CD4-positive, alpha-beta T cell (primary cell): ENCODE results near the gene KDM1B. TPM values are rescaled to one million over a fixed set of nuclear protein-coding genes. Genes with fewer than 3 reads are reported as not detected.

ENCODE experiments used
- ATAC-seq: fragments of 200-7000 bp; cut with Tn5 transposase; one replicate; pipeline ENCODE4 v1.10.0; 2022; ENCODE audit warnings: mild to moderate bottlenecking; ENCODE audit not compliant: poor library complexity
- CTCF ChIA-PET: fragments of 350-600 bp; sonication (Branson Sonifier 250); formaldehyde crosslinking; loops from one replicate; lab custom pipeline; 2021; ENCODE audit warnings: antibody characterized with exemption, inconsistent platforms; lab: Charles Lee
- POLR2A ChIA-PET: fragments of 350-600 bp; sonication (Branson Sonifier 250); formaldehyde crosslinking; loops from one replicate; lab custom pipeline; 2021; ENCODE audit warnings: antibody characterized with exemption, inconsistent platforms; lab: Charles Lee
- DNase-seq, 14 experiments: peaks; one replicate each; pipeline ENCODE4 v3.0.0-alpha.2; 2013 to 2020; ENCODE audit warnings: mixed read lengths in 2 of 14
- H3K27ac ChIP-seq, 2 donors: one replicate each; pipeline versions ENCODE4 v1.5.1 to v1.7.0; 2013; ENCODE audit warnings: low read length in 2 of 2, low read depth in 1 of 2, mild to moderate bottlenecking in 1 of 2
- H3K27me3 ChIP-seq, 2 experiments: 1 replicate in 1 of 2; 2 replicates in 1 of 2; pipeline versions ENCODE4 v1.6.1 to v1.7.0; 2013; ENCODE audit warnings: low read length in 2 of 2, control low read depth in 1 of 2, mild to moderate bottlenecking in 1 of 2, moderate library complexity in 1 of 2; ENCODE audit not compliant: insufficient read depth in 2 of 2, control insufficient read depth in 1 of 2
- H3K36me3 ChIP-seq: one replicate; pipeline ENCODE4 v1.6.1; 2013; ENCODE audit warnings: low read length, control low read depth; ENCODE audit not compliant: insufficient read depth
- H3K4me1 ChIP-seq: one replicate; pipeline ENCODE4 v1.6.1; 2013; ENCODE audit warnings: low read length, control low read depth; ENCODE audit not compliant: insufficient read depth
- H3K4me3 ChIP-seq: one replicate; pipeline ENCODE4 v1.5.1; 2013; ENCODE audit warnings: mild to moderate bottlenecking, low read length, moderate library complexity
- H3K9me3 ChIP-seq, 2 experiments: 1 replicate in 1 of 2; 2 replicates in 1 of 2; pipeline versions ENCODE4 v1.6.1 to v1.7.0; 2013; ENCODE audit warnings: low read length in 2 of 2, mild to moderate bottlenecking in 2 of 2, control low read depth in 1 of 2, moderate library complexity in 1 of 2; ENCODE audit not compliant: control insufficient read depth in 1 of 2, insufficient read depth in 1 of 2
- H3K27ac Mint-ChIP-seq: one replicate; pipeline ENCODE4 v1.8.0; 2020; ENCODE audit warnings: mixed read lengths
- H3K27me3 Mint-ChIP-seq: one replicate; pipeline ENCODE4 v1.8.0; 2021; ENCODE audit warnings: mixed read lengths
- H3K36me3 Mint-ChIP-seq: one replicate; pipeline ENCODE4 v1.8.0; 2021; ENCODE audit warnings: low read depth, mixed read lengths
- H3K4me1 Mint-ChIP-seq: one replicate; pipeline ENCODE4 v1.8.0; 2021; ENCODE audit warnings: low read depth, mixed read lengths
- H3K4me3 Mint-ChIP-seq: one replicate; pipeline ENCODE4 v1.8.0; 2020; ENCODE audit warnings: mild to moderate bottlenecking, mixed read lengths
- H3K9me3 Mint-ChIP-seq: one replicate; pipeline ENCODE4 v1.8.0; 2020; ENCODE audit warnings: mixed read lengths
- CTCF ChIP-seq: fragments of 200-600 bp; IDR thresholded peaks from one replicate; pipeline ENCODE4 v1.8.0; 2022; ENCODE audit warnings: antibody characterized with exemption, mild to moderate bottlenecking
- intact Hi-C, 2 experiments: fragments of 100-400 bp; cut with DNase I in 1 of 2; cut with micrococcal nuclease in 1 of 2; formaldehyde crosslinking; loops; one replicate each; pipeline versions ENCODE4 v1.15.1 to v1.9.0; 2023 to 2025; cut with DNase I, micrococcal nuclease
- total RNA-seq, 174 experiments: library from RNA in 2 of 174; stranded (reverse) in 2 of 174; gene quantifications; one replicate each; pipeline ENCODE4 v1.2.3 and lab custom pipeline; 2021 to 2026

KDM1B gene
- total RNA-seq, 2 experiments from 2014 or later, result 4.4 to 6.0 TPM

GRCh38 chr6:18266523-18266912 lies 111.3 kb downstream of the KDM1B start:
- Mint-ChIP-seq H3K27ac (no peak overlapping the region), H3K4me1 (peaks cover 33% of the 10 kb centered on the region), H3K9me3 (no peaks in the 10 kb centered on the region), H3K36me3 (peaks cover 29% of the 10 kb centered on the region), H3K27me3 (no peaks in the 10 kb centered on the region), H3K4me3 (no peak overlapping the region)
- TF ChIP-seq CTCF, result no peak
- Histone ChIP-seq H3K4me3 (no peak overlapping the region), H3K4me1 (peaks cover 24% of the 10 kb centered on the region), H3K36me3 (no peaks in the 10 kb centered on the region), H3K27me3 (no peaks in the 10 kb centered on the region), H3K27ac (no peak overlapping the region), H3K9me3 (peaks cover 0 to 5% of the 10 kb centered on the region in 2 experiments)
- intact Hi-C loops, result loop anchor here in 1 of 2 experiments (5.0 to 10.0 kb wide), 4 partner anchors 131 to 1502 kb away; partner anchors contain the start of genes ATXN1 and NUP153
- ATAC-seq (no peak), DNase-seq (no peak)
- CTCF ChIA-PET, result no interaction called here
- POLR2A ChIA-PET, result no interaction called here

DNA sequence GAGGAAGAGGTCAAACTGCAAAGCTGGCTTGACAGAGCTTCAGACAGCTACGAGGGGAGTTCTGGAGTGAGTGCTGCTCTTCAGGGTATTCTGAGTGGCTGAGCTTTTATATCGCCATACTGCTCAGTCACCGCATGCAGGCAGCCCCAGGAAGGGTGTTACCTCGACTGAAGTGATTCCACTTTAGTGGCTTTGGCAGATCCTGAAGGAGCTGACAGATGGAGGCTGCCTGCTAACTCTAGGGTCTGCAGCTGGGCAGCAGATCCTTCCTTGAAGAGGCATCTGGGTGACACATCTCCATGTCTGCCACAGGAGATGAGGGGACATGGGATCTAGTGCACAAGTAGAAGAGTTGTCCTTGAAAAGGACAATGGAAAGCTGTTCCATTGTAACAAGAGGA lies 112.8 kb downstream of the KDM1B start:
- ChIA-PET CTCF (no interaction called here), POLR2A (no interaction called here)
- peaks cover 13% of the 10 kb centered on the region for H3K36me3 Mint-ChIP-seq
- no peak for ATAC-seq
- intact Hi-C loops, result loop anchor here in 1 of 2 experiments (5.0 to 10.0 kb wide), 4 partner anchors 129 to 1503 kb away; partner anchors contain the start of genes ATXN1 and NUP153
- Histone ChIP-seq H3K4me1 (peaks cover 18% of the 10 kb centered on the region), H3K4me3 (no peak overlapping the region), H3K9me3 (peaks cover 0 to 5% of the 10 kb centered on the region in 2 experiments), H3K36me3 (no peaks in the 10 kb centered on the region), H3K27me3 (no peaks in the 10 kb centered on the region), H3K27ac (no peak overlapping the region)
- H3K4me3 Mint-ChIP-seq, result no peak overlapping the region
- peaks cover 18% of the 10 kb centered on the region for H3K4me1 Mint-ChIP-seq
- H3K27ac Mint-ChIP-seq, result no peak overlapping the region
- DNase-seq, result no peak
- no peaks in the 10 kb centered on the region for H3K9me3 Mint-ChIP-seq
- TF ChIP-seq CTCF, result no peak
- peaks cover 5% of the 10 kb centered on the region for H3K27me3 Mint-ChIP-seq

- POLR2A ChIA-PET, result interaction anchor here (0.6 to 1.6 kb wide), 2 partner anchors 113 to 562 kb away, joined by 3 read pairs; partner anchors contain the start of gene NUP153
- no peak overlapping the region for H3K4me3 ChIP-seq
Measured at GRCh38 chr6:18269253-18269652, 114.0 kb downstream of the KDM1B start.

More at GRCh38 chr6:18269253-18269652, 114.0 kb downstream of the KDM1B start:
- peaks cover 18% of the 10 kb centered on the region for H3K4me1 ChIP-seq
- no peak for TF ChIP-seq CTCF
- ATAC-seq (no peak), DNase-seq (peak in 4 of 14 experiments; percentile 23 to 49 (median 39))
- Mint-ChIP-seq H3K36me3 (peaks cover 6% of the 10 kb centered on the region), H3K4me1 (peaks cover 11% of the 10 kb centered on the region), H3K9me3 (no peaks in the 10 kb centered on the region), H3K4me3 (no peak overlapping the region), H3K27me3 (peaks cover 10% of the 10 kb centered on the region), H3K27ac (no peak overlapping the region)
- CTCF ChIA-PET, result no interaction called here
- intact Hi-C loops, result loop anchor here in 1 of 2 experiments (5.0 to 10.0 kb wide), 4 partner anchors 128 to 1504 kb away; partner anchors contain the start of genes ATXN1 and NUP153
- H3K36me3 ChIP-seq, result no peaks in the 10 kb centered on the region
- peaks cover 0 to 5% of the 10 kb centered on the region in 2 experiments for H3K9me3 ChIP-seq
- no peak overlapping the region for H3K27ac ChIP-seq
- no peaks in the 10 kb centered on the region for H3K27me3 ChIP-seq
